ENCODE data around the gene RND3. TPM values are rescaled to one million over a fixed set of nuclear protein-coding genes. Genes with fewer than 3 reads are reported as not detected.

The RND3 gene
- total and polyA plus RNA-seq, 7 donors: 8.8 to 55.3 (median 11.7) TPM

DNA sequence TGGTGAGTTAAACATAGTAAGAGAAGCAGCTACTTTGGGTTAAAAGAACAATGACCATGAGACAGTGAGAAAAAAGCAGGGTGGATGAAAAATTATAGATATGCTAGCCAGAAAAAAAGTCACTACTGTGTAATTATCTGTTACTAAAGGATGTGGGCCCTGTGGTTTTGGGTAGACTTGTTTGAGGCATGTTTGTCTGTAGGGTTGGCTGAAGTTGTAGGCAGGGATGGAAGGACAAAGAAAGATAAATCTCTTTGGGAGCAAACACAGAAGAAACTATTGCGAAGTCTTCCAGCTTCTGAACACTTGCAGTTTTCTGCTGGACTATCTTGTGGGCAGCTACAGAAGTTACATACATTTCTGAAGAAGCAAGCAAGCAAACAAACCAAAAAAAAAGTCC lies 28.2 kb downstream of the RND3 start:
- TF ChIP-seq, protein P1, sequence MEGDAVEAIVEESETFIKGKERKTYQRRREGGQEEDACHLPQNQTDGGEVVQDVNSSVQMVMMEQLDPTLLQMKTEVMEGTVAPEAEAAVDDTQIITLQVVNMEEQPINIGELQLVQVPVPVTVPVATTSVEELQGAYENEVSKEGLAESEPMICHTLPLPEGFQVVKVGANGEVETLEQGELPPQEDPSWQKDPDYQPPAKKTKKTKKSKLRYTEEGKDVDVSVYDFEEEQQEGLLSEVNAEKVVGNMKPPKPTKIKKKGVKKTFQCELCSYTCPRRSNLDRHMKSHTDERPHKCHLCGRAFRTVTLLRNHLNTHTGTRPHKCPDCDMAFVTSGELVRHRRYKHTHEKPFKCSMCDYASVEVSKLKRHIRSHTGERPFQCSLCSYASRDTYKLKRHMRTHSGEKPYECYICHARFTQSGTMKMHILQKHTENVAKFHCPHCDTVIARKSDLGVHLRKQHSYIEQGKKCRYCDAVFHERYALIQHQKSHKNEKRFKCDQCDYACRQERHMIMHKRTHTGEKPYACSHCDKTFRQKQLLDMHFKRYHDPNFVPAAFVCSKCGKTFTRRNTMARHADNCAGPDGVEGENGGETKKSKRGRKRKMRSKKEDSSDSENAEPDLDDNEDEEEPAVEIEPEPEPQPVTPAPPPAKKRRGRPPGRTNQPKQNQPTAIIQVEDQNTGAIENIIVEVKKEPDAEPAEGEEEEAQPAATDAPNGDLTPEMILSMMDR (IDR thresholded peaks at IDR 0.05): no peak
- Histone ChIP-seq H3K4me3 (no peak overlapping the region), H3K9me3 (no peaks in the 10 kb centered on the region), H3K36me3 (ENCODE audit: insufficient read depth in 1 of 2, low read depth in 1 of 2) (no peaks in the 10 kb centered on the region), H3K27ac (no peak overlapping the region), H3K27me3 (ENCODE audit: insufficient read depth in 3 of 3, low read length in 2 of 3) (no peaks in the 10 kb centered on the region), H3K4me1 (no peaks in the 10 kb centered on the region)
- no peak for ATAC-seq
- 96 to 100% (median 98%) methylated on average over 1 of the region's 1 CpG for WGBS, 3 donors
- intact Hi-C loops (cut with DNase I): no loop called here
- no peak for DNase-seq

DNA sequence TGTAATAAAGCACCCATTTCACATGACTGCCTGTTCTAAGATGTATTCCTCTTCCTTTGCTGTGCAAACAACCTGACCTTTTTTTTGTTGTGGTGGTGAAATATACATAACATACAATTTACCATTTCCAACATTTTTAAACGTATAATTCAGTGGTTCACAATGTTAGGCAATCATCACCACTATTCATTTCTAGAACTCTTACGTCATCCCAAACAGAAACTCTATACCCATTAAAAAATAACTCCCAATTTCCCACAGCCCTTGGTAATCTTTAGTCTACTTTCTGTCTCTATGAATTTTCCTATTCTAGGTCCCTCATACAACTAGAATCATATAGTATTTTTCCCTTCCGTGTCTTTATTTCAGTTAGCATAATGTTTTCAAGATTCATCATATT lies 36.7 kb downstream of the RND3 start:
- Histone ChIP-seq H3K27ac (no peak overlapping the region), H3K9me3 (peaks cover 7% of the 10 kb centered on the region), H3K4me1 (no peaks in the 10 kb centered on the region), H3K4me3 (no peak overlapping the region), H3K36me3 (ENCODE audit: insufficient read depth in 1 of 2, low read depth in 1 of 2) (no peaks in the 10 kb centered on the region), H3K27me3 (ENCODE audit: insufficient read depth in 3 of 3, low read length in 2 of 3) (no peaks in the 10 kb centered on the region)
- TF ChIP-seq, protein P1 (IDR thresholded peaks at IDR 0.05): no peak
- WGBS, 3 donors: 61 to 80% (median 64%) methylated on average over 3 of the region's 3 CpGs
- ATAC-seq (no peak), DNase-seq (no peak)
- intact Hi-C loops (cut with DNase I): no loop called here

DNA sequence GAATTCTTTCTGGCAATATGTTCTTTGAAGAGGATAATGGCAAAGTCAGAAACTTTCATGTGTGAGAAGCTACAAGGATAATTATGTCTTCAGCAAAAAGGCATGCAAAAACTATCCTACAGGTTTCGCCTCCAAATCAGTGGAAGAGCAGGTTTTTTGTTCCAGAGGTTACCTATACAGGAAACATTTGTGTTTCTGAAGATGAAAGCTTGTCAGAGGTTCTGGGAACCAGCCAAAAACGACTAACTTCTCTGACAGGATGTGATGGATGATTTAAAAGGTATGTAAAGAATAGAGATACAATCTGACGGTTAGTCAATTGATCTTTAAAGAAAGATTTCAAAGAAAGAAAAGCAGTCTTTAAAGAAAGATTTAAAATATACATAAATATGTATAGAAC lies 37.6 kb downstream of the RND3 start:
- intact Hi-C loops (cut with DNase I): no loop called here
- DNase-seq: no peak
- H3K9me3 ChIP-seq: peaks cover 7% of the 10 kb centered on the region
- no peak overlapping the region for H3K4me3 ChIP-seq
- TF ChIP-seq, protein P1 (IDR thresholded peaks at IDR 0.05): no peak
- H3K36me3 ChIP-seq (ENCODE audit: insufficient read depth in 1 of 2, low read depth in 1 of 2): no peaks in the 10 kb centered on the region
- no peaks in the 10 kb centered on the region for H3K4me1 ChIP-seq
- no peaks in the 10 kb centered on the region for H3K27me3 ChIP-seq (ENCODE audit: insufficient read depth in 3 of 3, low read length in 2 of 3)
- no peak for ATAC-seq
- H3K27ac ChIP-seq: no peak overlapping the region
- 47 to 56% (median 54%) methylated on average over 3 of the region's 3 CpGs for WGBS, 3 donors

DNA sequence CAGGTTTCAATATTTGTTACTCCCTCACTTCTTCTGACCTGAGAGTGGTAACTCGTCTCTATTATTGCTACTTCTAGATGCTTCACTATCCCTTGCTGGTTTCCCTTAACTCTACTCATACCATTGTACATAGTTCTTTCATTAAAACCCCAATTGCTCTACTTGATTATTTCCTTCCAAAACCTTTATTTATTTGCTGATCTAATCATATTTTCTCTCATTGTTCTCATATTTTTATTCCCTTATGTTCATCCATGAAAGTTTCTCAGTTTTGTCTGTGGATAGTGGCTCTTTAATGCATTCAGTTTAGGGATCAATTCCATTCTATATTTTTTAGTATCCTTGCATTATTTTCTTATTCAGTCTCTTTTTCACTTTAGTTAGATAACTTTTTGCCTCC lies 42.1 kb downstream of the RND3 start:
- TF ChIP-seq, protein P1 (IDR thresholded peaks at IDR 0.05): no peak
- H3K4me3 ChIP-seq: no peak overlapping the region
- no peak overlapping the region for H3K27ac ChIP-seq
- no peaks in the 10 kb centered on the region for H3K9me3 ChIP-seq
- no peaks in the 10 kb centered on the region for H3K4me1 ChIP-seq
- 78 to 88% (median 88%) methylated on average over 1 of the region's 1 CpG for WGBS, 3 donors
- no peak for DNase-seq
- no peaks in the 10 kb centered on the region for H3K36me3 ChIP-seq (ENCODE audit: insufficient read depth in 1 of 2, low read depth in 1 of 2)
- ATAC-seq: no peak
- intact Hi-C loops (cut with DNase I): no loop called here
- H3K27me3 ChIP-seq (ENCODE audit: insufficient read depth in 3 of 3, low read length in 2 of 3): no peaks in the 10 kb centered on the region

DNA sequence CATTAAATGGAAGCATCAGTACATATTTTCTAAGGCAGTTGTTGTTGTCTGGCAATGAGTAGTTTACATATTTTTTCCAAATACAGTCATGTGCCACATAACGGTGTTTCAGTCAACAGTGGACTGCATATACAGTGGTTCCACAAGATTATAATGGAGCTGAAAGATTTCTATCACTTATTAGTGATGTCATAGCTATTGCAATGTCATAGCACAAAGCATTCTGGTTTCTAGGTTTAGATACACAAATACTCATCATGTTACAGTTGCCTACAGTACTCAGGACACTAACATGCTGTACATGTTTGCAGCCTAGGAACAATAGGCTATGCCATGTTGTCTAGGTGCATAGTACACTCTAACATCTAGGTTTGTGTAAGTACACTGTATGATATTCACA lies 45.0 kb downstream of the RND3 start:
- Histone ChIP-seq H3K36me3 (ENCODE audit: insufficient read depth in 1 of 2, low read depth in 1 of 2) (no peaks in the 10 kb centered on the region), H3K27me3 (ENCODE audit: insufficient read depth in 3 of 3, low read length in 2 of 3) (no peaks in the 10 kb centered on the region), H3K27ac (no peak overlapping the region), H3K4me1 (no peaks in the 10 kb centered on the region), H3K4me3 (no peak overlapping the region), H3K9me3 (no peaks in the 10 kb centered on the region)
- intact Hi-C loops (cut with DNase I): no loop called here
- no peak for DNase-seq
- ATAC-seq: no peak
- TF ChIP-seq, protein P1 (IDR thresholded peaks at IDR 0.05): no peak
- WGBS, 3 donors: 78 to 94% (median 79%) methylated on average over 1 of the region's 1 CpG
